GM10266 (cell line): ENCODE measurements around the gene ZNF611.
"Not testable (repeated sequence)": the region's sequence is repeated elsewhere in the genome, so short reads cannot be mapped to it uniquely, and the experiment has no call there.

Experiments used
- DNase-seq: peaks from one replicate; pipeline ENCODE4 v3.0.0; 2012; ENCODE audit errors: extremely low spot score
- TF ChIP-seq, protein P1 (sequence below): IDR thresholded peaks from 2 replicates; pipeline ENCODE4 v1.5.1; 2012; ENCODE audit warnings: mild to moderate bottlenecking, low read depth; ENCODE audit not compliant: control insufficient read depth, insufficient read depth; ENCODE audit errors: missing control alignments

Gene ZNF611

GRCh38 chr19:52690369-52691214 is 44.3 kb downstream of the ZNF611 start:
- TF ChIP-seq, protein P1, sequence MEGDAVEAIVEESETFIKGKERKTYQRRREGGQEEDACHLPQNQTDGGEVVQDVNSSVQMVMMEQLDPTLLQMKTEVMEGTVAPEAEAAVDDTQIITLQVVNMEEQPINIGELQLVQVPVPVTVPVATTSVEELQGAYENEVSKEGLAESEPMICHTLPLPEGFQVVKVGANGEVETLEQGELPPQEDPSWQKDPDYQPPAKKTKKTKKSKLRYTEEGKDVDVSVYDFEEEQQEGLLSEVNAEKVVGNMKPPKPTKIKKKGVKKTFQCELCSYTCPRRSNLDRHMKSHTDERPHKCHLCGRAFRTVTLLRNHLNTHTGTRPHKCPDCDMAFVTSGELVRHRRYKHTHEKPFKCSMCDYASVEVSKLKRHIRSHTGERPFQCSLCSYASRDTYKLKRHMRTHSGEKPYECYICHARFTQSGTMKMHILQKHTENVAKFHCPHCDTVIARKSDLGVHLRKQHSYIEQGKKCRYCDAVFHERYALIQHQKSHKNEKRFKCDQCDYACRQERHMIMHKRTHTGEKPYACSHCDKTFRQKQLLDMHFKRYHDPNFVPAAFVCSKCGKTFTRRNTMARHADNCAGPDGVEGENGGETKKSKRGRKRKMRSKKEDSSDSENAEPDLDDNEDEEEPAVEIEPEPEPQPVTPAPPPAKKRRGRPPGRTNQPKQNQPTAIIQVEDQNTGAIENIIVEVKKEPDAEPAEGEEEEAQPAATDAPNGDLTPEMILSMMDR = no peak

DNA sequence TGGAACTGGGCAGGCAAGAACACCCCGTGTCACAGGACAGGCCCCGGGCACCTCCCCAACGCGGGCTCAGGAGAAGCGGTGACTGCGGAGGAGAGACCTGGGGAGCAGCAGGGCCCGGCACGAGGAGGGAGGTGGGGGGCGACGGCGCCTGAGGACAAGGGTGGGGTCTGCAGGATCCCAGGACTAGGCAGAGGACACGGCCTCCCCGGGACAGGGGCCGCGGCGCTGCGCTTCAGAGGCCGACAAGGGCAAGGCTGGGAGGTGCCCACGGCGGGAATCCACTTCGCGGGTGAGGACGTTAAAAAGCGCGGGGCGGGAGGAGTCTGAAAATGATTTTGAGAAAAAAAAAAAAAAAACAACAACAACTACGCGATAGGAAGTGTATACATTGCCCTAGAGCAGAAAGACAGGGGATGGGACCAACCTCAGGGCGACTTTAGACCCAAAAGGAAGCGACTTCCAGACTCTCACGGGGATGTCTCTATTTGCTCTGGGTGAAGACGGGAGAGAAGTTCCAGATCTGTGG is 44.9 kb downstream of the ZNF611 start:
- peak; percentile 45 for DNase-seq

More at GRCh38 chr19:52690369-52691214, 44.3 kb downstream of the ZNF611 start:
- peak; percentile 84 for DNase-seq

DNA sequence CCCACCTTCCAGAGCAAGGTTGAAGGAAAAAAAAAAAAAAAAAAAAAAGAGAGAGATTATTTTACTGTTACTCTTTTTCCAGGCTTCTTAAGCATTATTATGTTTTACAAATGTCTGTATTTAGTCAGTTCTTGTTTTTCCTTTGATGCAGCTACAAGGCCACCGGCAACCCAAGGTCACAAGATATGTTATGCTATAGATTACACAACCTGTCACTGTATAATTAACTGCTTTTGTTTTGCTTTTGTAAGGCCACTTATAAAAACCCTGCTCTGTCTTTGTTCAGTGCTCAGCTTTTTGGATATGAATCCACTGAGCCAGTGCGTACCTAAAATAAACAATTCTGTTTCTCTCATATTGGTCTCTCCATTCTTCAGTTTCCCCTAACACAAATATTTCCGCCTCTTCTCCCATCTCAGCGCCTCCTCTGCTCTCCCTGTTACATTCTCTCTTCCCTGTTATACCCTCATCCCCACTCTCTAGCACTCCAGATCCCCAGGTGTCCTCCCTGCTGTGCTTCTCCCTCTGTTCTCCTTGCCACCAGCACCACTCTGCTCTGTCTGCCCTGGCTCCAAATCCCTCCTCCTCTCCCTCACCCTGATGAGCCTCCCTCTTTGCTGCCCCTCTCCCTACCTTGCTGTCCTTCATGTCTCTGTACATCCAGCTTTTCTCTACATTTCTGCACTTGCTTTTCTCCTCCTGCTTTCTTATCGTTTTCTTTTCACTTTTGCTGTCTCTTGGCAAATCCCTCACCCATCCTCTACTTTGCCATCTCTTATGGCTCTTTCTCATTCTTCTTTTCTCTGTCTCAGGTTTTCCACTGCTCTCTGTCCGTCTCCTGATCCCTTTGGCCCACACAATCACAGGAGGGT is 45.7 kb downstream of the ZNF611 start:
- not testable (repeated sequence) for DNase-seq

More for the DNA sequence above, 44.9 kb downstream of the ZNF611 start:
- TF ChIP-seq, protein P1 = no peak

- TF ChIP-seq, protein P1 = no peak
- no peak for DNase-seq
Observed at GRCh38 chr19:52688335-52688734, 46.5 kb downstream of the ZNF611 start.

- TF ChIP-seq, protein P1 = no peak
- no peak for DNase-seq
Observed at GRCh38 chr19:52687684-52688083, 47.2 kb downstream of the ZNF611 start.

GRCh38 chr19:52685811-52686210 is 49.0 kb downstream of the ZNF611 start:
- TF ChIP-seq, protein P1 = no peak
- no peak for DNase-seq

DNA sequence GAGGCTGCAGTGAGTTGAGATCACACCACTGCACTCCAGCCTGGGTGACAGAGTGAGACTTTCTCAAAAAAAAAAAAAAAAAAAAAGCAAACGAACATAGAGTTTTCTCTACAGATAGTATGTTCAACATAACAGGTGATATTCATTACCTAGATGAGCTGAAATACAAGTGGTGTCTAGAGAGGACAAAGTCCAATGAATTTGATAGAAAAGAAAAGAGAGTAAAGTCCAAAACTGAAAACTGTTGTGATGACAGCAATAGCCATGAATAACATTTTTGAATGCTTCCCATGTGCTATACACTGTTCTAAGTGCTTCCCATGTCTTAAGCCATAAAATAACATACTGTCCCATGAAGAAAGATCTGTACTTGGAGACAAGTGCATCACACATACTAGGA is 53.6 kb downstream of the ZNF611 start:
- DNase-seq = not testable (repeated sequence)

DNA sequence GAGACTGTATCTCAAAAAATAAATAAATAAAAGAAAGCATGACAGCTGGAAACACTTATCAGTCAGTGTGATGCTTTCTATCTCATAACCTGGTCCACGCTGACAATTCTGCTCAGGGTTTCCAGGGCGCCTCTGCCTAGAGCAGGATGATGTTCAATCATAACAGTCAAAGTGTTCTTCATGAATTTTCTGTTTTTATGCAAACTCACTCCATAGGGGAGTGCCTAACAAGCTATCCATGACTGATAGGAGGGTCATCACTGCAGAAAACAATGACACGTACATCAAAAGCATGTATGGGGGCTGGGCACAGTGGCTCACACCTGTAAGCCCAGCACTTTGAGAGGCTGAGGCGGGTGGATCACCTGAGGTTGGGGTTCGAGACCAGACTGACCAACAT is 55.2 kb downstream of the ZNF611 start:
- TF ChIP-seq, protein P1 = no peak
- no peak for DNase-seq

- not testable (repeated sequence) for DNase-seq
Observed at GRCh38 chr19:52675239-52675638, 59.6 kb downstream of the ZNF611 start.
